Amniotic stem cell (primary cell): ENCODE results near the gene NPB.

Source experiments
- DNase-seq: peaks from one replicate; lab custom pipeline; 2025; lab: John Stamatoyannopoulos, UW

The NPB gene

DNA sequence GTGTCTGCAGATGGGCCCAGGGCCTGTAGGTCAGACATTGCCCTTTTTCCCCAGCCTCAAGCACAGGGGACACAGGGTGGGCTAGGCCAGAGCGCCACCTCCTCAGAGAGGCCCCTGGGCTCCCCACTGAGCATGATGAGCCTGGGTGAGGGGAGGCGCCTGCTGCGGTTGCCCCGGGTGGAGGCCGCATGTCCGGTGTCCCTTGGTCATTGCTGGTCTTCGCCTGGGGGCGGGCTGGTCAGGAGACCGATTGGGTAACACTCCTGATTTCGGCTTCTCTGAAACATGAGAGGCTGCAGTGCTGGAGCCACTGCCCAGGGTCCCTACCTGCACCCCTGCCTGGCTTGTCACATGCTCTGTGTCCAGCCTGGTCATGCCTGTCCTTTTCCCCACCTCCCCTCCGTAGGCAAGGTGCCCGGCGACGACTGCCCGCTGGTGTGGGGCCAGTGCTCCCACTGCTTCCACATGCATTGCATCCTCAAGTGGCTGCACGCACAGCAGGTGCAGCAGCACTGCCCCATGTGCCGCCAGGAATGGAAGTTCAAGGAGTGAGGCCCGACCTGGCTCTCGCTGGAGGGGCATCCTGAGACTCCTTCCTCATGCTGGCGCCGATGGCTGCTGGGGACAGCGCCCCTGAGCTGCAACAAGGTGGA lies 2.4 kb upstream of the NPB start:
- DNase-seq: no peak

DNA sequence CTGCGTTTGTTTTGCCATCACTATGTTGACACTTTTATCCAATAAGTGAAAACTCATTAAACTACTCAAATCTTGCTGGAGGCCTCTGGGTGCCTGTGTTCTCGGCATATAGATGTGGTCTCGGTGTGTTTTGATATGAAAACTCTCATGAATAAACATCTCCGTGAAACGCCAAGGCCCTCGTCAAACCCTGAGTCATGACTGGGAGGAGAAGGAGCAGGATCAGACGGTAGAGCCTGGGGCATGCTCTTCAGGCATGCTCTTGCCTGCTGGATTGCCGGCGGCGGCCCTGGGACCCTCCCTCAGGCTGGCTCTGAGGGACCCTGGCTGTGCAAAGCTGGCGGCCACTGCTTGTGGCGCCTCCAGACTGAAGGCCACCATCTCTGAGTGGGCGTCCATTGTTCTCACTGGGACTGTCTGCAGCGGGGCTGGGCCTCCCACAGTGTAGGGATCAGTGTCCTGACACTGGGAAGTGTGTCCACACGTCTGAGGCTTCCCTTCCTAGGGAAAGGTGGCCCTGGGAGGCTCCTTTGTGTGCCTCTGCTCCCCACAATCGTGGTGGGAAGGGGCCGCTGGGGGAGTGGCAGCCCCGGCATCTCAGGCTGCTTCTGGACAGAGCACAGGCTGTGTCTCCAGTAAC lies 1.7 kb upstream of the NPB start:
- no peak for DNase-seq

DNA sequence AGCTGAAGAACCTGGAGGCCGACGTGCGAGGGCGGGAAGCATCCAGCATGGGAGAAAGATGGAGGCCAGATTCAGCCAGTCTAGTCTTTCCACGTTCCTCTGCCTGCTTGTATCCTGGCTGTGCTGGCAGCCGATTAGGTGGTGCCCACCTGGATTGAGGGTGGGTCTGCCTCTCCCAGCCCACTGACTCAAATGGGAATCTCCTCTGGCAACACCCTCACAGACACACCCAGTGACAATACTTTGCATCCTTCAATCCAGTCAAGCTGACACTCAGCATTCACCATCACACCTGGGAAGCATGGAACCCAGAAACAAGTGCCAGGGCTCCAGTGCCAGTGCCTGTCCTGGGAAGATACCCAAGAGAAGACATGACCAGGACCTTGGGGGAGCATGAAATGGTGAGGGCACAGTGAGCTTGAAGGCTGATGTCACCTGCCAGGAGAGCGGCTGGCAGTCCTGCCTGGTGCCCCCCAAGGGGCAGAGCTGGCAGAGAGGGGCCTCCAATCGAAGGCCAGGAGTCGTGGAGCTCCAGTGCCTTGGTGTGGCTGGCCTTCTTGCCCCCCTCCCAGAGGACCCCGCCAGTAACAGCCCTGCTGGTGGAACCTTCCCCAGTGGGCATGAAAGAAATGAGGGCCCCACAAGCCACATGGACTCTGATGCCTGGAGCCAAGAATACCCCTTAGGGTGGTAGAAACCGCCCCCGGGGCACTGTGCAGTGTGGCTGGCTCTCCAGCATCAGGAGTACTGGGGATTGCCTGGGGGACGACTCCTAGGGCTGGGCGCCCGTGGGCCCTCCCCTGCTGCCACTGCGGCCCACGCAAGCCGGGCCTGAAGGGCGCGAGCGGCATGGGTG lies 643 bp upstream of the NPB start:
- no peak for DNase-seq

DNA sequence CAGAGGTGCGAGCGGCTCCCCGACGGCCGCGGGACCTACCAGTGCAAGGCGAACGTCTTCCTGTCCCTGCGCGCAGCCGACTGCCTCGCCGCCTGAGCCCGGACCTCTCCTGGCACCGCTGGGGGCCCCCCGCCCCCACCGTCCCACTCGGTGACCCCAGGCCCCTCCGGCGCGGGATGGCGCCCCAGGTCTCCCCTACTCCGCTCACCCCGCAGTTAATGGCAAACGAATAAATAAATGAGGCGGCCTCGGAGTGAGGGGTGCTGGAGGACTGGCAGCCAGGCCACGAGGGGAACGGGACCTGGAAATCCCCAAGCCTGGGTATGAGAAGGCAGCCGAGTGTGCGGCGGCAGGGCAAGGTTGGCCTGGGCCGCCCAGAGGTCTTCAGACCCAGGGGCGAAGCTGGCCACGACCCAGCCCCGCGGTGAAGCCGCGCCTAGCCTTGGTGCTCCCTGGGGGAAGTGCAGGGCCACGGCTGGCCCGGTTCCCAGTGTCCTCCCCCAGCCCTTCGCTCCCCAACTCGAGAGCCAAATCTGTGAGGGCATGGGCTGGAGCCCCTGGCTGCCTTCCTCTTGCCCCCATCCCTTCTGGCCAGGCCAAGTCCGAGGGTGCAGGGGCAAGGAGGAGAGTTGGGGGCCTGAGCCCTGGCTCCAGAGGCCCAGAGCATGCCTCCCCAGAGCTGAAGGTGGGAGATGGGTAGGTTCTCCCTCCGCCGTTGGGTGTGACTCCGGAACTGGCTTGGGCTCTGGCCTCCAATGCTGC lies 796 bp downstream of the NPB start:
- no peak for DNase-seq

DNA sequence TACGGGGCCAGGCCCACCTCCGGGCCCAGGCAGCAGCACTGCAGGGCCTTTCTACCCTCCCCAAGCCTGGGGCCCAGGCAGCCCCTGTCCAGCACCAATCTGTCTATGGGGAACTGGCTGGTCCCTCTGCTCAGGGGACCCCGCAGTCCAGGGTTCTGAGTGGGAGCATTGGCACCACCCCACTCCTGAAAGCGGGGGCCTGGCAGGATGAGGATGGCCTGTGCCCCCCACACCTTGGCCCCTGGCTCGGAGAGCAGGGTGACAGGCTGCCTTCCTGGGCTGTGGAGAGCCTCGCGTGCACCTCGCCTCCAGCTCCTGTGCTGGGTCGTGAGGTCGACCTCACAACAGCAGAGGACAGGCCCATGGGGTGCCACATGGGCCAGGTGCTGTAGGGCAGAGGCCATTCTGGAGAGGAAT lies 1.4 kb downstream of the NPB start:
- no peak for DNase-seq

DNA sequence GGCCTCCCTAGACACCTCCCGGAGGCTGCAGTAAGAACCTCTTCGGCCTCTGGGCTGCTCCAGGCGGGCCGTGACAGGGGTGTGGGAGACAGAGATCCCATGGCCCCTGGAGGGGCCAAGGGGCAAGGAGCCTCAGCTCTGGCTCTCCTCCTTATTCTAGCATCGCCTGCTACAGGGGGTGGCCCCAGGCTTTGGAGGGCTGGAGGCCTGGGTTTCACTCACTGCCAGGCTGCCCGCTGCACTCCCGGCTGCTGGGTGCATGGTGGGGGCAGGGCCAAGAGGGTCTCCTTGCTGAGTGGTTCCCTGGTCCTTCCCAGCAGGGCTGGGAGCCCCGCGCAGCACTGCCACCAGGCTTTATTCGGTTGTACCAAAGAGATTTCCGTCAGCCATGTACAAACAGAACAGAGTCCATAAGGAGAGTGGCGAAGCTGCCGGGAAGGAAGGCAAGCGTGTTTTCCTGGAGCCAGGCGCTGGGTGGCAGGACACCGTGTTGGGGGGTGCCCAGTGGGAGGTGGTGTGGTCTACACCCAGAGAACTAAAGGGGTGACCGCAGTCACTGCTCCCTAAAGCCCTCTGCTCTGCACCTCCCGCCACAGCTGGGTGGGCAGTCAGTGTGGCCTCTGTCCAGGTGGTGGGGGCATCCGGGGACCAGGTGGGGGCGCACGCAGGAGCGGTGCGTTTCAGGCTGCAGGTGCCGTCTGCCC lies 2.0 kb downstream of the NPB start:
- DNase-seq: no peak

DNA sequence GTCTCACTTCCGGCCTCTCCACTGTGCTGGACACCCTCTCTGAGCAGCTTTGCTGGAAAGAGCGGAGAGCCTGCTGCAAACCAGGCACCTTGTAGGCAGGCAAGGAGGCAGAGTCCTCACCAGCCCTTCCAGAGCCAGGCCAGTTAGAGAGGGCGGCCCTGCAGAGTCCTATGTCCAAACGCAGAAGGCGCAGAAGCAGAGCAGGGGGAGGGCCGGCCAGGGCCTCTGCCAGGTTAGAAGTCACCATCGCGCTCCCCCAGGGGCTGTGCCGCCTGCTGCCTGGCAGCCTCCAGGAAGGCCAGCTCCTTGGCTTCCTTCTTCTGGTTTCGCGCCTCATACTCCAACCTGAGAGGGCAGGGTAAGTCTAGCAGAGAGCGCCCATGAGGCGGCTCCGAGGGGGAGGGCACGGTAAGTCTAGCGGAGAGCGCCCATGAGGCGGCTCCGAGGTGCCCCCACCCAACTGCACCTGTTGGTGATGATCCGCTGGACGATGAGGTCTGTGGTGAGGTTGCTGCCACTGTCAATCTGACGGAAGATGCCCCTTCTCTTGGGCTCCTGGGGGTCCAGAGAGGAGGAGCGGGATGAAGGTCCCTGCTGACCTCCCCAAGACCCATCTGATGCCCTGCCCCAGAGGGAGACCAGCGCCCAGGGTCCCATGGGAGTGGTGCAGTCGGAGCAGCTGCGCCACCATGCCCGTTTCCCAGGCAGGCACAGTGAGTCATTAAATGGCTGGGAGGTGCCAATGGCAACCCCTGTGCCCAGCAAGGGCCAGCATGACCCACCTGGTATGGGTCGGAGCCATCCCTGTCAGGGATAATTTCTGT lies 2.8 kb downstream of the NPB start:
- DNase-seq: no peak

DNA sequence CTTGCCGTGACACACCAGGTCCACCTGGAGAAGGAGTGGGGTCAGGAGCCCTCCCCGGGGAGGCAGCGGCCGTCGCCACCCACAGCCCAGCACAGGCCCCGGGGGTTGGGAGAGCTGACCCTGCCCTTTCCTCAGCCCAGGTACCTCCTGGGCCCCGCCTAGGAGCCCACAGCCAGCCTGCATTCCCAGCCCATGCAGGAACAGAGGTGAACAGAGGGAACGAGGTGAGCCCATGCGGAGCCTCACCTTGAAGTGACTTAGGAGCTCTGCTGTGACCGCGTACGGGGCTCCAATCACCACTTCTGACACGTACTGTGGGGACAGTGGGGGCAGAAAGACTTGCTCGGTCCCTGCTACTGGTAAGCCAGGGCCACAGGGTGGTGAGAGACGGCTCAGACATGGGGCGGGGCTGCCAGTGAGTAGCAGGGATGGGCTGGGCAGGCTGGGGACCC lies 3.4 kb downstream of the NPB start:
- no peak for DNase-seq

DNA sequence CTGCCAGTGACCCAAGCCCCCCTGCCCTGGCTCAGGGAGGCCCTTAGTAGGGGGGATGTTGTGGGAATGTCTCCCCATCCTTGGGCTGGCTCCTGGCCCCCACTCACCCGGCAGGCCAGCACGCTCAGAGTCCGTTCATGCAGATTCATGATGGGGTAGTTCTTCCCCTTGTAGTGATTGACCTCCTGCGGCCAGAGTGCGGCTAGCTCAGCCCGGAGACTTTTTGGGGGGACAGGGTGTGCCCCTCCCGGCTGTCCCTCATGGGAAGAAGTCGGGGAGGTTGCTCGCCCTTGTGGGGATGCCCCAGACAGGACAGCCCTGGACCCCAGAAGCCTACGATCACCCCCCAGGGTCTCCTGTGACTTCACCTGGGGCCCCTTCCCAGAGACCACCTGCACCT lies 4.0 kb downstream of the NPB start:
- no peak for DNase-seq

DNA sequence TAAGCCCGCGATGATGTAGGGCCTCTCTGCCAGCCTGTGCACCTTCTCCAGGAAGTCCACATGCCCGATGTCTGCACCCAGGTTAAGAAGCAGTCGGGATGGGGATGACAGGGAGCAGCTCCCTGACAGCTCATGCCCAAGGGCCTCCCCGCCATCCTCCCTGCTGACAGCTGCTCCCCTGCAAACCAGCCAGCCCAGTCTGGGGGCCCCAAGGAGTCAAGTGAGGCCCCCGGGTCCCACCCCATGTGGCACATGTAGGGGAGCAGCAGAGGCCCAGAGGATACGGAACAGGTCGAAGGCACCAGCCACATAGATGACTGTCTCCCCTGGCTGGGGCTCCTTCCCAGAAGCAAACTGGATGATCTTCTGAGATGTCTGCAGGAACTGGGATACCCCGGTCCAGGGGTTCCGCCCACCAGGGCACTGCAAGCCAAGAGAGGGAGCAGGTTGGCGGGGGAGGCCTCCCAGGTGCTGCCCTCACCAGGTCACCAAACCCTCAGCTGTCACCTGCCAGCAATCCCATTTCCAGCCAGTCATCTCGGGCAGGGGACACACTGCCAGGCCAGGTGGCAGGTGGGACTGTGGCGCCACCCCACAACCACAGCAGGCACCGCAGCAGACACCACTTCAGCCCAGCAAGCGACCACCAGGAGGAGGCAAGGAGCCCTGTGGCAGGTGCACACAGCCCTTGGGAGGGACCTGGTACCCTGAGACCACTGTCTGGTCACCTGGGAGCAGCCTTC lies 4.6 kb downstream of the NPB start:
- no peak for DNase-seq

DNA sequence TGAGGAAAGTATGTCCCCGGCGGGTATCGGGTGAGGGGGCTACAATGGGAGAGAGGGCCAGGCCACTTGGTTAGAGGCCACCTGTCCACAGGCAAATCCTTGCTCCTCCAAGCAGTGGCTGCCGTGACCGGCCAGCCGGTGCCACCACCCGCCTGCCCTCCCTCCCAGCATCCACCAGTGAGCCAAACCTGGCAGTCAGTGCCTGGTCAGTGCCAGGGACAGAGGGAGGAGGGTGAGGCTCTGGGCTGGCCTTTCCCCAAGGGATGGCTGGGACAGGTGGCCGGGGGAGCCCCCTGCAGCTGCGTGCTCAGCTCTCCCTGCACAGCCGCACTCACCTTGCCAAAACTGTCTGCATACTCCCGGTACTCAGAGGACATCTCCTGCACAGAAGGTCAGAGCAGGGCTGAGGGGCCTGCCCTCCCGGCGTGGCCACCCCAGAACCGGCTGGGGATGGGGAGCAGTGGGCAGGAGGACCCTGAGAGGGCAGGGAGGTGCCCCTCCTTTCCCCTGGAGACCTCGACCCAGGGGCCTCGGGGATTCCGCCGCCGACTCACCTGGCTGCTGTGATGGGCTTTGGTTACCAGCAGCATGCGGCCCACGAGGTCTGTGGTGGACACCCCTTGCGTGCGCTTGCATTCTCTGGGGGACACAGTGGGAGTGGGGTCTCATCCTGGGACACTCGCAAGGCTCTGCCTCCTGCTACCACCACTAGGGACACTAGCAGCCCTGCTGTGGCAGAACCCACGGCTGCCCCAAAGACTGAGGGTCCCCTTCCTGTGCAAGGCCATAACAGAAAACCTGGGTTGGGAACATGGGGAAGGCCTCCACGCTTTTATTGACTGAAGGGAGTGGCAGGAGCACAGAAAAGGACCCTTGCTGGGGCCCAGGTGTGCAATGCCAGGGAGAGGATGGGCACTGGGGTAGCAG lies 5.4 kb downstream of the NPB start:
- no peak for DNase-seq

DNA sequence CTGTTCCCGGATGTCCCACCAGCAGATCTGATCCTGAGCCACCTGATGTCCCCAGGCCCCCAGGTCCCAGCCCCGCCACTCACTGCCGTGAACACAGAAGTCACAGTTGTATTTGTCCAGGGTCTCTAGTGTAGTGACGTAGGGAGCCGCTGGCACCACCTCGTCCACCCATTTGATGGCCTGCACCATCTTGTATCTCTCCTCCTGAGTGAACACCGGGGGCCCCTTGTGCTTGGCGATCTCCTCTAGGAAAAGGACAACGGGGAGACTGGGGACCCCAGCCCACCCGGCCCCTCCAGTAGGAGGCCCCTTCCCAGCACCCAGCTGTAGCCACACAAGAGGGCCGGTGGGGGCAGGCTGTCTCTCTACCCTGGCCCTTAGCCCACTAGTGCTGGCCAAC lies 6.8 kb downstream of the NPB start:
- DNase-seq: no peak

DNA sequence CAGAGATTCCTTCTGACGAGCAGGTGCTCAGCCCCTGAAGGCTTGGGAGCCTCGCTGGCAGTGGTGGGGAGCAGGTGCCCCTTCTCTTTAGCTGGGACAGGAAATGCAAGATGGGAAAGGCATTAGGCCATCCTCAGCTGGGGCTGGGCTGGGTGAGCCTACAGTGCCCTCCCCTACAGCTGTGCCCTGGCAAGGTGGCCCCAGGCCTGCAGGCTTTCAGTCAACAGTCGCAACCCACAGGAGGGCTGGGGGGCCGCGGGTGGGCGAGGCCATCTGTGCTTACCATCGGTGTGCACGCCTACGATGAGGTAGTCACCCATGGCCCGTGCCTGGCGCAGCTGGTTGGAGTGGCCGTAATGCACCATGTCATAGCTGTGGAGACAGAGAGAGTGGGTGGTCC lies 7.2 kb downstream of the NPB start:
- no peak for DNase-seq

DNA sequence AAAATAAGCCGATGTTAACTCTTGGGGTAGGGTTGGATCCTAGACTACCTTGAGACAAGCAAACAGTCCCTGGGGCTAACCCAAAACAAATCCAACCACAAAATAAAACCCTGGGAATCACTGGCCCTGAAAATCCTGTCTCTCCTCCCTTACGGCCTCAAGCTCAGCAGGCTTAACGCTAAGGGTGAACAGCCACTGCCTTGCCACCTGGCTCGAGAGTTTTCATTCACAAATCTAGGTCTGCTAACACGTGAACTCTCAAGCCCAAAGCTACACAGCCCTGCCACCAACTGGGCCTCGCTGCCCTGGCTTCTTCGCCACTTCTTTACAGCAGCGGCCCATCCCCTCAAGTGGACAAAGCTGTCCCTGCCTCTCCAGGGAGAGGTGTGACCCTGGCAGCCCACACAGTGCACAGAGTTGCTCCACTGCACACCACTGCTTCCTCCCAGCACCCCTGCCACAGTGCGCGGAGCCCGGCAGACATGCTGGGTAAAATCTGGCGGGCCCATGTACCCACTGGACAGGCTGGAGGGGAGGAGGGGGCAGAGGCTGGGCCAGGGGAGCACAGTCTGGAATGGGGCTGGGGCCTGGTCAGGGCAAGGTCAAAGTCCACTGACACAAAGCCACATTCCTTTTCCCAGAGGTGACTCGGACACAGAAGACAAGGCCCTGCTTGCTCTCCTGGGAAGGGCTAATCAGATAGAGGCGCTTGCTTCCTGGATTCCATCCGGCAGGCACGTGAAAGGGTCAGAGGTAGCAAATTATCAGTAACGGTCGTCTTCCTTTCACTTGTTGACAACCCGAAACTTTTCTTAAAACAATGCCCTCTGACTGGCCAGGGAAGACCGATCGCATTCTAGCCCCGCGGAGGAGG lies 8.2 kb downstream of the NPB start:
- DNase-seq: no peak

DNA sequence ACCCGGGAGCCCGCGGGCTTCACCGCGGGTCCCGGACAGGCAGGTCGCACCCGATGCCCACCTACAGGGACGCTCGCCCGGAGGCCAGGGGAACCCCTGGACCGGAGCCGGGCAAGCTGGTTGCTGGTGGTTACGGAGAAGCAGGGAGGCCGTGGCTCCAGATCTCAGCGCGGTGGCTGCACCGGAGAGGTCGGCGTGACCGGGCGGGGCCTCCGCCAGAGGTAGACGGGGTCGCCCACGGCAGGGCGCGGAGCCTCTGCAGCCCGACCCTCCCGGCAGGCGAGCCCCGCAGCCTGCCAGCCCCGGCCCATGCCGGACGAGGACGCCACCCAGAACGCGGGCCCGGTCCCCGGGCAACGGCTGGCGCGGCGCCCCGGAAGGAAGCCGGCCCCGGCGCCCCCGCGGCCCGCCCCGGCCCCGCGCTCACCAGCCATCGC lies 8.8 kb downstream of the NPB start:
- DNase-seq: no peak

DNA sequence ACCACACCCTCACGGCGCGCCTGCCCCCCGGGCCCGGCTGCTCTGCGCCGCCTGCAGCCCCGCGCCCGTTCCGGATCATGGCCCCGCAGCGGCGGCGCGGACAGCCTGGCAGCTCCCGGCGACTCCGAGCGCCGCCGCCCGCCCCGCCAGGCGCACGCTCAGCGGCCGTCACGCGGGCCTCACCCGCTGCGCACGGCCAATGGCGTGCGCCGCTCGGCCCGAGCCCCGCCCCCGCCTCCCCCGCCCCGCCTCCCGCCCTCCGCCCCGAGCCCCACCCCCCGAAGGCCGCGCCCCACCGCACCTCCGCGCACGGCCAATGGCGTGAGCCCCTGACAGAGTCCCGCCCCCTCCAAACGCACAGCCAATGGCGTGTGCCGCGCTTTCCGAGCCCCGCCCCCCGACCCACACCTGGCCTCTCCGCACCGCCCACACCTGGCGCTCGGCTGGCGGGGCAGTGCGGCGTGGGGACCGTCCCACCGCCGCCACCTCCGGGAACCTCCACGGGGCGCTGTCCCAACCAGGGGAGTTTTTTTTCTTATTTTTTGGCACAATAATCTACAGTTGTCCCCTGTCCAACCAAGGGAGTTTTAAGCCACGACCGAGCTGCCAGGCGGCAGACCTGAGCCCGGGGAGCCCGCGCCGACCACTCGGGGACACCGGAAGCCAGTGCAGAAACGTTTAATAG lies 9.4 kb downstream of the NPB start, which contains the start of gene PCYT2:
PCYT2 (minus strand) TSS at position 123 of the 685 bp plus-strand sequence; CDS start at position 79, 44 bp downstream.
- peak; percentile 51 for DNase-seq

DNA sequence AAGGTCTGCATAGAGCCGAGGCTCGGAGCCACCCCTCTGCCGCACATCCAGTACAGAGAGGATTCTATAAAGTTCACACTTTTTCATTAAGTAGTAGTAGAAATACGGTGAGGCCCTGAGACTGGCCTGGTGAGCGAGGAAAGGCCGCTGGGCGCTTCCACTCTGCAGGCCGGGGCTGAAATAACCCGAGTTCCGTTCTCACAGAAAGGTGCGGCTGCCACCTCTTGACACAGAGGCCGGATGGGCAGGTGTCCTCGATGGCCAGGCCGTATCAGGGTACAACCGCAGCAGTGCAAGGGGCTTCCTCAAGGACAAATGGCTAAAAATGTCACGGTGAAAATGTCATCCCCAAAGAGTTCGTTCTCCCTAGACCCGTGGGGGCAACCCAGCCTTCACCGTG lies 9.9 kb downstream of the NPB start:
- no peak for DNase-seq
